HG03108 (cell line): Measurements from ENCODE around the gene PMPCB.
"Not testable (repeated sequence)": the region's sequence is repeated elsewhere in the genome, so short reads cannot be mapped to it uniquely, and the experiment has no call there.

Source experiments
- ATAC-seq: cut with Tn5 transposase; IDR thresholded peaks from one replicate; pipeline ENCODE4 v1.9.1; 2021; ENCODE audit warnings: moderate library complexity; ENCODE audit not compliant: unreplicated experiment

PMPCB gene

DNA sequence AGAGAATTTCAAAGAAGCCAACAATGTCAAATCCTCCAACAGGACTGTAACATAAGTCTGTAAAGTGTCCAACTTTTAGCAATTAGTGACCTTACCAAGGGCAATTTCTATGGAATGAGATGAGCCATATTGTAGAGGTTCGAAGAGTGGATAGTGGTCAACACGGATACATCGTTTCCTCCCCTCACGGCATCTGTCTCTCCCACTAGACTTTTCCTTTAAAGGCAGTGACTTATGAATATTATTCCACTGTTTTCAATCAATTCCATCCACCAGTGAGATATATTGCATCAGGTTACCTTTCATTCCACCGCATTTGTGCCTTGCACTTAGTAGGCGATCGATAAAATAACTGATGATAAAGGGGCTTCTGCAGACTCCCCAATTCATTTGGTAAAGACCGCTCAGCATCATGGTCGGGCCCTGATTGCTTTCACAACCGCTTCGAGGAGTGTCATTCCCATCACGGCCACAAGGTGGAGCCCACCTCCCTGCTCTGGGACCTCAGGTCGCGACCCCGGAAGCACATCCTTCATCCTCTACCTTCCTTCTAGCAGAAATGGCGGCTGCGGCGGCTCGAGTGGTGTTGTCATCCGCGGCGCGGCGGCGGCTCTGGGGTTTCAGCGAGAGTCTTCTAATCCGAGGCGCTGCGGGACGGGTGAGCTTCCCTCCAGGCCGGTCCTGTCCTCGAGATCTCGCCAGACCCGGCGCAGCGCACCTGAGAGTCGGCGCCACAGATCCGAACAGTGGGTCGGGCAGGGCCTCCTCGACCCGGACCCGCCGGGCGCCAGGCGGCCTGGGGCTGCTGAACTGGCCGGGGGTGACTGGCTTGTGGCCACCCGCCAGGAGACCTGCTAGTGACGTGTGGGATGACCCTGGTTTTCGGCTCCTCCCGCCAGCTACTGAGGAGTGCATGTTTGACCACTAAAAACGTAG, at the start of gene PMPCB:
PMPCB (plus strand) TSS at position 535 of the 936 bp plus-strand sequence; CDS start at position 560, 25 bp downstream.
- ATAC-seq: peak; percentile 90

- not testable (repeated sequence) for ATAC-seq
Observed at GRCh38 chr7:103253699-103254506, 43.3 kb upstream of the PMPCB start.

DNA sequence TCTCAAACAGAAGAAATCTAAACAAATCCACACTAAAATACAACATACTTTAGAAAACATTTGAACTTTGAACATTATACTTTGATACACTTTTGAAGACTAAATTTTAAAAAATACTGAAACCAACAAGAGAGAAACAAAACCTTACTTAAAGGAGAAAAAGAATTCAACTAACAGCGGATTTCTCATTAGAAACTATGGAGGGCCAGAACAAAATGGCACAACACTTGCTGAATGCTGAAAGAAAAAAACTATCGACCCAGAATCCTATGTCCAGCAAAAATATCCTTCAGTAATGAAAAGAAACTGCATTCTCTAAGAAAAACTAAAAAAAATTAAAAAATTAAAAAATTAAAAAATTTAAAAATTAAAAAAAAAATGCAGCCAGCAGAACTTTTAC, 33.2 kb upstream of the PMPCB start:
- not testable (repeated sequence) for ATAC-seq

GRCh38 chr7:103266229-103266628, 31.0 kb upstream of the PMPCB start:
- ATAC-seq: not testable (repeated sequence)

- not testable (repeated sequence) for ATAC-seq
Observed at GRCh38 chr7:103273374-103273773, 23.9 kb upstream of the PMPCB start.

DNA sequence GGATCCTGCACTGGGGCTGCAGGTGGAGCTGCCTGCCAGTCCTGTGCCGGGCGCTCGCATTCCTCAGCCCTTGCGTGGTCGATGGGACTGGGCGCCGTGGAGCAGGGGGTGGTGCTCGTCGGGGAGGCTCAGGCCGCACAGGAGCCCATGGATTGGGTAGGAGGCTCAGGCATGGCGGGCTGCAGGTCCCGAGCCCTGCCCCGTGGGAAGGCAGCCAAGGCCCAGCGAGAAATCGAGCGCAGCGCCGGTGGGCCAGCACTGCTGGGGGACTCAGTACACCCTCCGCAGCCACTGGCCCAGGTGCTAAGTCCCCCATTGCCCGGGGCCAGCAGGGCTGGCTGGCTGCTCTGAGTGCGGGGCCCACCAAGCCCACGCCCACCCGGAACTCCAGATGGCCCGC, 22.4 kb upstream of the PMPCB start:
- not testable (repeated sequence) for ATAC-seq

GRCh38 chr7:103278195-103278594, 19.0 kb upstream of the PMPCB start:
- ATAC-seq: not testable (repeated sequence)

DNA sequence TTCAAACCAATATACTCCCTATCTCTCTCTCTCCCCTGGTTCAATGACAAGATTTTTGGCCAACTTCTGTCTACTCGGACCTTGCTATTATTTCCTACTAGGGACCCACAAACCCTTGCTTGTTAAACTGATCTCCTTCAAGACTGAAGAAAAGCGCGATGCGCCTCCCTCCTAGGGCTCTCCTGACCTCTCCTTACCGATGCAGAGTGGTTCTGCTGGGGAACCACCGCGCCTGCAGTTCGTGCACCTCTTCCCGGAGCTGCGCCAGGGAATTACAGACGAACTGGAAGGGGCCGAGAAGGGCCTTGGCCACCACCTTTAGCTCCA, 17.6 kb upstream of the PMPCB start:
- peak; percentile 37 for ATAC-seq

GRCh38 chr7:103279963-103280802, 17.1 kb upstream of the PMPCB start:
- peak; percentile 89 for ATAC-seq

DNA sequence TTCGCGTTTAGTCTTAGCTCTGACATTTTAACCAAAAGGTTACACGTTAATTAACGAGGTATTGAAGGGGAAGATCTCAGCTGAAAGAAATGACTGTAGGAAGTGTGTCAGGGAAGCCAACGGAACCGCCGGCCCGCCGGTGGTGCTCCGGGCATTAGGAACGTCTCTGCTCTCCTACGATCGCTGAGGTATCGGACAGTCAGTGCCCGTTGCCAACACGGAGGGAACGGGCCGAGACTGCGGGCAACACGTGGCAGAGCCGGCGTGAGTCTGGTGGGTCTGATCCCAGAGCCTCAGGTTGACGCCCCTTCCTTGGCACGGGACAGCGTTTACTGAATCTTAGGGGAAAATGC, 16.5 kb upstream of the PMPCB start:
- peak; percentile 17 for ATAC-seq

GRCh38 chr7:103282802-103283427, 14.3 kb upstream of the PMPCB start:
- ATAC-seq: not testable (repeated sequence)

DNA sequence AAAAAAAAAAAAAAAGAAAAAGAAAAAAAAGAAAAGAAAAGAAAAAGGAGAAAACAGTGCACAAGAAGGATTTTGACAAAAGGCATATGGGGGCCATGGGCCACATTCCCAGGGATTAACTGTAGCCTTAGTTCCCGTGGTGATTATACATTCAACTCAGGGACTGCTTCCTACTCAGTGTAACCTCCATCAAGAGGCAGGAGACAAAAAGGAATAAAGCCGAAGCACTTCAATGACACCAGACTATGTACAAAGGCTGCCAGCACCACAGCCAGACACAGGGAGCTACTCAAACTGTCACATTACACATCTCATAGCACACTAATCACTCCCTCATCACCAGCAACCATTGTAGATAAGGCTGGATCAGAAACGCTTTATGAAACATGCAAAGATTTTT, 5.1 kb upstream of the PMPCB start:
- ATAC-seq: no peak

DNA sequence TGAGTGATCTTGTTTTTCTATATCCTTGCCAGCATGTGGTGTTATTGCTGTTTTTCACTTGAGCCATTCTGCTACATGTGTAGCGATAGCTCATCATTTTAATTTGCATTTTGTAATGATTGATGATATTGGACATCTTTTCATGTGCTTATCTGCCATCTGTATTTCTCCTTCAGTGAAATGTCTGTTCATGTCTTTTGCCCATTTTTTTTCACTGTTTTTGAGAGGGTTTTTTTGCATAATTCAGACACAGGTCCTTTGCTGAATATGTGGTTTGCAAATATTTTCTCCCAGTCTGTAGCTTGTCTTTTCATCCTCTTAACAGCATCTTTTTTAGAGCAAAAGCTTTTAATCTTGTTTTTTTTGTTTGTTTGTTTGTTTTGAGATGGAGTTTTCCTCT, 3.7 kb upstream of the PMPCB start:
- no peak for ATAC-seq

DNA sequence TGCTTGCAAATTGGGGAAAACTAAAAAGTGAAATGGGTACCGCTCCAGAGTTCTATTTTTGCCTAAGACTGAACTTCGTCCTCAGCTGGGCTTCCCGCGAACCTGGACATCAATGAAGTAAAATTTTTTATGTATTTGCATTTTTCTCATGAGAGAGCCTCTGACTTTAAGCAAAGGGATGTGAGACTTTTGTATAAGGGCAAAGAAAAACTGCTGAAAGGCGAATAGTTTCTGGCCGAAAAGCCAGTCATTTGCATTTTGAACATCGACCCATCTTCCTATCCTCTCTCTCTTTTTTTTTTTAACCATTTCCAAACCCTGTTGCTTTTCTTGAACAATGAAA, 573 bp downstream of the PMPCB start:
- peak; percentile 13 for ATAC-seq

DNA sequence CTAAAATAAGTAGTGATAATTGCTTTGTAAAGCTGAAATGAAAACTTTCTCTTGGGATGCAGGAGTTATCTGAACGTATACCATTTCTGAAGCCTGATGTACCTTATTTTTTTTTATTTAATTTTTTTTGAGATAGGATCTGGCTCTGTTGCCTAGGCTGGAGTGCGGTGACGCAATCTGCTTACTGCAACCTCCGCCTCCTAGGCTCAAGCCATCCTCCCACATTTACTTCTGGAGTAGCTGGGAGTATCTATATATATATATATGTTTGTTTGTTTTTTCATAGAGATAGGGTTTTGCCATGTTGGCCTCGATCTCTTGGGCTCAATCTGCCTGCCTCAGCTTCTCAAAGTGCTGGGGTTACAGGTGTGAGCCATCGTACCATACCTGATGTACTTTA, 2.4 kb downstream of the PMPCB start:
- no peak for ATAC-seq

- ATAC-seq: no peak
Observed at GRCh38 chr7:103301441-103301840, 4.2 kb downstream of the PMPCB start.

GRCh38 chr7:103307503-103308231, 10.4 kb downstream of the PMPCB start:
- no peak for ATAC-seq

DNA sequence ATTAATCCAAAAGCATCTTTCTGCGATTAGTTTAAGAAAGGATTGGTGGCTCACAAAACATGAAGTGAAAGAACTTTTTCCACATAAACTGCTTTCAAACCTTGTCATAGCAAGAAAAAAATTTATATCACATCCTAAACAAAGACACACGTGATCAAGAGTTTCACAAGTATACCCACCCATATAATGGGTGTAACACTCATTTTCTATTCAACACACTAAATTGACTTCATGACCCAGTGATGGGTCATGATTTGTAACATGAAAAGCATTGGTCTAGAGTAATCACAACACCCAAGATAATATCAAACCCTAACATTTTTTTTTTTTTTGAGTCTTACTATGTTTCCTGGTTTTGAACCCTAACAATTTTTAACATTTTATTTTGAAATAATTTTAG, 17.6 kb downstream of the PMPCB start:
- no peak for ATAC-seq

DNA sequence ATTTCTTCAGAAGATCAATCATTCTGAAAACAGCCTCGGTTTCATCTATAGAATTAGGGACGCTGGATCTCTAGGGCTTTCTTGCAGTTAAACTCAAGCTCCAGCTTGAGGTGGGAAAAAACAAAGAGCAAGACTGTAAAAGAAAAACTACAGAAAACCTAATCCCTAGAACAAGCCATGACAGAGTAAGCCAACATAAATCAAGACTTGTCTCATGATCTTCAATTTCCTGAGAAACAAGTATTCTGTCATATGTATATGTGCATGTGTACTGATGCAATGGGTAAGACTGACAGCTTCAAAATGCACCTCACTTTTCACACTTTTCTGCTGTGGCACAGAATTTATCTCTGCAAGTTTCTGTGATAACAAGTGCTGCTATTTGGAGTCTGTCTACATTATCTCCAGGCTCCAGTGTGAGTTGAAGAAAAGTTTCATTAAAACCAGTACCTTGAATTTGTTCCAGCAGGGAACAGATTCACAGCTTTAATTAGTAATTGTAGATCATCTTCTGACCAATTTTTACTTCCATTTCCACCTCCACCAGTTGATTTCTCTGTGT, 19.2 kb downstream of the PMPCB start:
- ATAC-seq: no peak

DNA sequence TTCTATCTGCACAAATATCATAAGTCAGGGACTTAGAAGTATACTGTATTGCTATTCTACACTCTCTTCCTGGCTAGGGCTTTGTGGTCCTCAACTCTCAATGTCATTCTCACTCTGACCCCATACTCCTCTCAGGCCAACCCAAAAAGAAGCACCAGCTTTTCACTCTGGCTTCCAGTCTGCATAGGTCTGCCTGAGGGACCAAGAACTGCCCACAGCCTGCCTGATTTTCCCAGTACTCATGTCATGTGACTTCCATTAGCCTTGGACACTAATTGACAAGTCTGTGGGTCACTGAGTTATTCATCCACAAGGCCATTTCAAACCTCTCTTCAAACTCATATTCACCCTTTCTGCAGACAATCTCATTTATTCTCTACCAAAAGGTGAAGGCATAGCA, 19.8 kb downstream of the PMPCB start:
- no peak for ATAC-seq
